Embryonic facial prominence (tissue), 1 donor: ENCODE results near the gene AHCYL2.
"Not testable (repeated sequence)": the region's sequence is repeated elsewhere in the genome, so short reads cannot be mapped to it uniquely, and the experiment has no call there.

Source experiments
- DNase-seq: peaks from one replicate; pipeline ENCODE4 v3.0.0-alpha.2; 2016; ENCODE audit errors: extremely low spot score

AHCYL2 gene

DNA sequence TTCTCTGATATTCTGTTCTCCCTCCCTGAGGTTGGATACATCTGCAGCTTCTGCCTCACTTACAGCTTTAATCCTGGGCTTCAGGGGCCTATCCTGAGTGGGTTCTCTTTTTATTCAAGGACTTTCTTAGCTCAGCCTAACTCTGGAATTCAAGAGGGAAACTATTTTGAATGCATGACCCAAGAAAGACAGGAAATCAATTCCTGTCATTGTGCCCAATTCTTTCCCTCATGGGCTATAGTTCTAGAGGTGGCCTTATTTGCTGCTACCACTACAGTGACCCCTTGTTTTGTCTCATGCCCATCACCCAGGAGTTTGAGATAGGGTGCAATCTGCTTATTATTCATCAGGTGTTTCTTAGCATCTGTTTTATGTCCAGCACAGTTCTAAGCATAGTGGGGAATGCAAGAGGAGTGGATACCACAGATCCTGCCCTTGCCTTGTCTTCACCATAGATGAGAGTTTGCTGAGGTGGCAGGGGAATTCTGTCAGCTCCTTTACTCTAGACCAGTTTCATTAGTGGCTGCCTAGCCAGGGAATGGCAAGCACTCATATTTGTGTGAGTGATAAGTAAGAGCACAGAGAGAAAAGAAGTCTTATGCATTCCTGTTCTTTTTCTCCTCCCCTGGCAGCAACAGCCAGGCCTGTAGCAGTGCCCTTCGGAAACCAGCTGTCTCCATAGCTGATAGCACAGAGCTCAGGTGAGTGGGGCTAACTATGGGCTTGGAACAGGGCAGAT is 228.8 kb downstream of the AHCYL2 start:
- no peak for DNase-seq

DNA sequence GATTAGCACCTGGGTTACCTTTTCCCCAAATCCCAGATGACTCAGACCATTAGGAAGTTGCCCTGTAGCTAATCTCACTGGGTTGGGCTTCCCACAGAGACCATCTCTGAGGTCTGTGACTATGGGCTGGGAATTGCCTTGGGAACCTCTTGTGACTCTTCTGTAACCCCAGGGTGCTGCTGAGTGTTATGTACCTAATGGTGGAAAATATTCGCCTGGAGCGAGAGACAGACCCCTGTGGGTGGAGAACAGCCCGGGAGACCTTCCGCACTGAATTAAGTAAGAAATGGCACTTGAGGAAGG is 229.4 kb downstream of the AHCYL2 start:
- DNase-seq: no peak

GRCh38 chr7:129456421-129456820 is 231.6 kb downstream of the AHCYL2 start:
- DNase-seq: no peak

DNA sequence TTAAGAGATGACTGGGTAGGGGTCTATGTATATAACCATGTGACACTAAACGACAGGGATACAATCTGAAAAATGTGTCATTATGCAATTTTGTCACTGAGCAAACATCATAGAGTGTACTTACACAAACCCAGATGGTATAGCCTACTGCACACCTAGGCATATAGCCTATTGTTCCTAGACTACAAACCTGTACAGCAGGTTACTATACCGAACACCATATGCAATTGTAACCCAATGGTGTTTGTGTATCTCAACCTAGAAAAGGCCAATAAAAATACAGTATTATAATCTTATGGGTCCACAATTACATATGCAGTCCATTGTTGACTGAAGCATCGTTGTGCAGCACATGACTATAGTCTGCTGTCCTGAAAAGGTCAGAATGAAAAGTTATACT is 232.3 kb downstream of the AHCYL2 start:
- DNase-seq: no peak

DNA sequence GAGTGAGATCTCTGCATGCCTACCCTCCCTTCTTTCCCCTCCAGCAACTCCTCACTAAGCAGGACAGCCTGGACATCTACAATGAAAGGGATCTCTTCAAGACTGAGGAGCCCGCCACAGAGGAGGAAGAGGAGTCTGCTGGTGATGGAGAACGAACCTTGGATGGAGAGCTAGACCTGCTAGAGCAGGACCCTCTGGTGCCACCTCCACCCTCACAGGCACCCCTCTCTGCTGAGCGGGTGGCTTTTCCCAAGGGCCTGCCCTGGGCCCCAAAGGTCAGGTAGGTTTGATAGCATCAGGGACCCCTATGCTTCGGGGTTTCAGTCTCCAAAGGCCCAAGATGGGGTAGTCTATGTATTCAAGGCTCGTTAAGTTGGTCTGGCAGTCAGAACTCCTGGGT is 233.3 kb downstream of the AHCYL2 start:
- no peak for DNase-seq

- no peak for DNase-seq
These were observed 237.0 kb downstream of the AHCYL2 start for GRCh38 chr7:129461809-129462208.

GRCh38 chr7:129462420-129462819 is 237.6 kb downstream of the AHCYL2 start:
- DNase-seq: no peak

GRCh38 chr7:129464194-129464593 is 239.4 kb downstream of the AHCYL2 start:
- no peak for DNase-seq

DNA sequence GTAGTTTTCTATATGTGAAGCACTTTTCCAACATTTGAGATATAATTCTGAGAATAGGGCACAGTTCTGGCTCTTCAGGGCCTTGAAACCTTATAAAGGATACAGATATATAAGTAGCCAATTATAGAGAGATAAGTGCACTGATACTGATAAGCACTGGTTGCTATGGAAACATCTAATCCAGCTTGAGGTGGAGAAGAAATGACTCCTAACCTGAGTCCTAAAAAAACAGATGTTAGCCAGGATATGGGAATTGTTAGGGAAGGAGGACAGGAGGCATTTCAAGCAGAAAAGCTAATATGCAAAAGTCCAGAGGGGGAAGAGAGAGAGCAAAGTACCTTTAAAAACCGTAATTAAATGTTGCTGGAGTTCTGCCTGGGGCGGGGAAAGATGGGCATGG is 240.2 kb downstream of the AHCYL2 start:
- no peak for DNase-seq

DNA sequence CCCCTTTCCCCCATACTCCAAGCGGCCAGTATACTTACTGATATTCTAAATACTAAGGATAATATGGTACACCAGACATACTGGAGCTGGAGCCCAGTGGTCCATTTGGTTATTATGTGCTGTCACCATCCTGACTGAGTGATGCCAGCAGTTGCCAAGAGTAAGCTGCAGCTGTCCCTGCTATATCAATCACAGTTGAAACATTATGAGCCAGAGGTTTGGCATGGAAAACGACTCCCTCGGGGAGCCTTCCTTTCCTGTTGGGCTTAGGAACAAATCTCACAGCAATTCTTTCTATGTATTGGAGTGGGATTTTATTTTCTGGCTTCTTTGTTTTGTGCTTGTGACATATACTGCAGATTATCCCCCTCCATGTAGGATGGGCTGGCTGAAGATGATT is 242.0 kb downstream of the AHCYL2 start:
- DNase-seq: no peak

DNA sequence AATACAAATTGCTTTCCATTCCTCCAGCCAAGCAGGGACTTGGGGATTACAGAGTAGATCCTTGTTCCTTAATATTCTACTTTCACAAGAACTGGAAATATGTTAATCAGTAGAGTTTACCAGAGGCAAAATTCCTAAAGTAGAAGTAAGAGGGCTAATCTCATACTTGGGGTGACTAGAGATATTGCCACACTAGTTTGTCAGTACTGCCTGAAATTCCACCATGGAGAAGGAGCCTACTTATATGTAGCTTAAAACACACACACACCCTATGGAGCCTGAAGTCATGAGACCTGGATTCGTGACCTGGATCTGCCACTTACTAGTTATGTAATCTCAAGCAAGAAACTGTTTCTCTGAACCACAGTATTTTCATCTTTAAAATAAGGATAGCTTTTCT is 243.3 kb downstream of the AHCYL2 start:
- no peak for DNase-seq

GRCh38 chr7:129468547-129468946 is 243.7 kb downstream of the AHCYL2 start:
- no peak for DNase-seq

GRCh38 chr7:129469930-129470329 is 245.1 kb downstream of the AHCYL2 start:
- DNase-seq: no peak

- DNase-seq: no peak
These were observed 245.6 kb downstream of the AHCYL2 start for GRCh38 chr7:129470411-129470810.

- DNase-seq: no peak
These were observed 246.6 kb downstream of the AHCYL2 start for GRCh38 chr7:129471402-129471827.

DNA sequence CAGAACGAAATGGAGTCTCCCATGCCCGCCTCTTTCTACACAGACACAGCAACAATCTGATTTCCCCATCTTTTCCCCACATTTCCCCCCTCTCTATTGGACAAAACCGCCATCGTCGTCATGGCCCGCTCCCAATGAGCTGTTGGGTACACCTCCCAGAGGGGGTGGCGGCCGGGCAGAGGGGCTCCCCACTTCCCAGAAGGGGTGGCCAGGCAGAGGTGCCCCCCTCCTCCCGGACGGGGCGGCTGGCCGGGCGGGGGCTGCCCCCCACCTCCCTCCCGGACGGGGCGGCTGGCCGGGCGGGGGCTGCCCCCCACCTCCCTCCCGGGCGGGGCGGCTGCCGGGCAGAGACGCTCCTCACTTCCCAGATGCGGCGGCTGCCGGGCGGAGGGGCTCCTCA is 251.1 kb downstream of the AHCYL2 start:
- DNase-seq: not testable (repeated sequence)

- not testable (repeated sequence) for DNase-seq
These were observed 251.6 kb downstream of the AHCYL2 start for GRCh38 chr7:129476398-129476797.
